Fibroblast of the conjunctiva (primary cell): ENCODE measurements around the gene ADAMTSL1.
"Not testable (repeated sequence)": the region's sequence is repeated elsewhere in the genome, so short reads cannot be mapped to it uniquely, and the experiment has no call there.

ENCODE experiments used
- DNase-seq: peaks from one replicate; pipeline ENCODE4 v3.0.0-alpha.2; 2010; ENCODE audit warnings: low read depth

The ADAMTSL1 gene

DNA sequence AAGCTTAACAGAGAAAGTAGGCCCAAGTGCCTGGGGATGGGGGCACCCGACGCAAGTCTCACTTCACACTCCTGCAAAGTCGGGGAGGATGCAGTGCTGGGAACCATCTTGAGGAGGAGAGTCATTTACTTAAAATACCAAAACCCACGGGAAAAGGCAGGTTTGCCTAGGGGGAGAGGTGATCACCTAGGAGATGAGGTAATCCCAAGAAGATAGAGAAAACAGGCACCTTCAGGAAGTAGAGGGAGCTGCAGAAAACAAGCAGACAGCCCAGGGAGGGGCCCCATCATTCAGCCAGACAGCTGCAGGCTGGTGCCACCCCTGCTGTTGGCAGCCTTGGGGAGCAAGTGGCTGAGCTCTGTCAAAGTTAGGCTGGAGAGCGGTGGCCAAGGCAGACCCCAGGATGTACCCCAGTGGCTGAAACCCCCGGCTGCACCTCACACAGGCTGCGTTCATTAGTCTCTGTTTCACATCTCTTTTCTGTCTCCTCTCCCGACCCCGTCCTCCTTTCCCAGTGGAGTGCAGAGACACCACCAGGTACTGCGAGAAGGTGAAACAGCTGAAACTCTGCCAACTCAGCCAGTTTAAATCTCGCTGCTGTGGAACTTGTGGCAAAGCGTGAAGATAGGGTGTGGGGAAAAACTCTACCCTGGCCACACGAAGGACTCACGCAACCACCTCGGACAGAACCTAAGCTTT, 434.1 kb downstream of the ADAMTSL1 start:
- no peak for DNase-seq

DNA sequence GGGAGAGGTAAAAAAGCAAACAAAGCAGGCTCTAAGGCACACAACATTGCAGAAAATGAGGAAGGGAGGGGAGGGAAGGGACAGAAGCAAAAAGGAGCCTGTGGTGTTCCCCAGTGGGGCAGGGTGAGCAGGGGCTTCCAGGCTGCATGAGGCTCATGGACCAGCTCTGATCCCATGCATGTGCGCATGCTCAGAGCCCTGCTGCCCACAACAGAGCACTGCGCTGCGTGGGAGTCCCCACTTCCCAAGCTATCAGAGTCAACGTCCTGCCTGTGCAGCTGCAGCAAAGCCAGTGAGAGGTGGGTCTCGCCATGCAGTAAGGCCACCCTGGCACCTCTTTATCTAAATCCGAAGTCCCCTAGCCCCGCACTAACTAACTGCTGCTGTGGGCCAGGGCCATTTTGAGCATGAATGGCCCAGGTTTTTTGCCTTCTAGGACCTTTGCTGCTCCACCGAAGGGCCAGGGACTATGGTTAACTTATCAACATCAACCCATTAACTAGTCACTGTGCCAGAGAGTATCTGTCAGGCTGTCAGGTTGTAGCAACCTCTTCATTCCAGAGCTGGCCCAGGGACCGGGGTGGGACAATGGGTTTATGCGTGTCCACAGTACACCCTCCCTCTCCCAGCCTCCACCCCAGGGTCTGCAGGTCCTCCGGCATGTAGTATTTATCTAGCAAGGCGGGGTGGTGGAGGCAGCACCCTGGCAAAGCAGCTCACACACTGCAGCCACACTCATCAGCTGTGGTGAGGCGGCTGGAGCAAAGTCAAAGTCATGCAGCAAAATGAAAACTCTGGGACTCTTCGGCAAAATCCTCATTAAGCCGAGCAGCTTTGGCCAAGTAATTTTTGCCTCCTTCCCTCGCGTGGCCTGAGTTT, 435.4 kb downstream of the ADAMTSL1 start:
- DNase-seq: no peak

DNA sequence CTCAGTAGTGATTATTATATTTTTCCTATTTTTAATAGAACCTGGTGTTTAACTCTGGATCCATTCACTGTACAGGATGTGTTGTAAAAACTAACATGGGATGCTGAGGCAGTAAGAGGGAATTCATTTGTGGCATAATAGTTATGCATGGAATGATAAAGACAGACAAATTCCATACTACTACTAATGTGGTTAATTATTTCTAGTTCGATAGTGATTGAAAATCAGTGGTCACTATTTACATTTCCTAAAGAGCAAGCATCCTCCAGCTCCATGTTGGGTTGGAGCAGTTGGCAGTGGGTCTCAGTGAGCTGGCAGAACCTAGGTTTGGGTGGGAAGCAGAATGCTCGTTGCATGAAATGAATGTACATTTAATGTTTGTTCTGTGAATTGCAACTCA, 436.5 kb downstream of the ADAMTSL1 start:
- no peak for DNase-seq

DNA sequence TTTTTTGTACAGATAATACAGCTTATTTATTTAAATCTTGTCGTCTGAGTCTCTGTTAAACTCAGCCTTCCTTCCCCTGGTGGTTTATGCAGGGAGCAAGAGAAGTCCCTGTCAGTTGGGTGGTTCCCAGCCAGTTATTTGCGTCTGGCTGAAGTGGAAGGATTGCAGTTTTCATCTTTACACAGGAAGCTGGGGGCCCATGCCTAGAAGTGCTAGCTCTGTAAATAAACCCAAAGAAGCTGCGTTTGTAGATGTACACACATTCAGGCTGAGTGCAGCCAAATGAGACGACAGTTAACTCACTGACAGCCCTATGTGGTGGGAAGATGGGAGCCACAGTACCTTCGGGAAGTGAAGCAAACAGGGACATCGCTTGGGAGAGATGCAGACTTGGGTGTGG, 437.0 kb downstream of the ADAMTSL1 start:
- DNase-seq: no peak

DNA sequence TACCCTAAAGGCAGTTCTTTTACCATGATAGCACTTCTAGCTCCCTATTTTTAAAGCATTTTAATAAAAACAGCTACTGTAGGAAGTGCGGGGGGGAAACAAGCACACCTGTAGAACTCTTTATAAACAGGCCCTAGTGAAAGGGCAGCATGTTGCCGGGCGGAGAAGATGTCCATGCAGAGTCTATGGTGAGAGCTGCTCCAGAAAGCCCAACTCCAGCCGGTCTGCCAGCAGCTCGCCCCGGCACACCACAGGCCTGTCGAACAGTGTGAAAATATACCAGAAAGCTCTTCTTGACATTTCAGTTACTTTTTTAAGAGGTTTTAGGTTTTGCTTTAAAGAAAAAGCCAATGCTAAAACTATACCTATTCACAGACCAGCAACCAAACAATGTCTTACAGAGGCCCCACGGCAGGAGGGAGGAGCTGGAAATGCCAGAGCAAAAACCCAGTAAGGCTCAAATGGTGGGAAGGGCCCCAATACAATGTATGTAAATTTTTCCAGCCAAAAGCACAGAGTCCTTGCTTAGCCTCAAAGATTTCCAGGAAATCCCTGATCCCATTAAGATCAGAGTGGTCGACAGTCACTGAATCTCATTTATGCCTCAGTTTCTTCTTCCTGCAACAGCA, 437.9 kb downstream of the ADAMTSL1 start:
- no peak for DNase-seq

DNA sequence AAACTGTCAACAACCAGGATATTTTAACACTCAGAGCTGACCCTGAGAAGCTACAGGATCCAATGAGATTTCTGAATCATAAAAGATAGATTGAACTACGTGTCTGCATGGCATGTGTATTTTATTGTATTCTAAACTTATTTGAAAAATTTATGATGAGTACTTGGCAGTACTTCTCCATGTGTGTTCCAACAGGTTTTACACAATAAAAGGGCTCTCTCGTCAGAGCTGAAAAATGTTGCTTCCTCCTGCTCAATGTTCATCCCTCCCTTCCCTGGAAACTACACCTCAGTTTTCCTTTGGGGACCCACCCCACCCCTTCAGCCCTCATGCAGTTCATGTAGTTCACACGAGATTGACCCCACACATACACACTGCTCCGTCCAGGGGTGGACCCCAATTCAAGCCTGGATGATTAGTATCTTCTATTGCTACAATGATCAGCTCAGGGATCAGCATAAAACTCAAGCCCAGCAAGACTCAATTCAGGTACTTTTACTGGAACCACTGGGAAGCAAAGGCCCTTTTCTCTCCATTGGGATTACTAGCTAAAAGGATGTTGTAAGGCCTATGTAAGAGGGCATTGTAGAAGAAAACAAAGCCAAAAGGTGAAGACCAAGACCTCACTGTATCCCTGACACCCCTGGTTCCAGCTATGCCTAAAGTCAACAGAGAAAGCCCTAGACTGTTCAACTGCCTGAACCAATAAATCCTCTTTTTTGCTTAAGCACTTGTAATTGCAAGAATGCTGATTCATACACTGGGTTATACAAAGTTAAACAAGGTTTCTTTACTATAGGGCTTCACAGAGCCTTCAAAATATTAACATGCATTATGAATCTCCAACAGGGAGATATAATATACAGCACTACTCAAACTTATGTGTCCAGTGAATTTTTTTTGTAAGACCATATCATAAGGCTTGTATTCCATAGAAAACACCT, 446.5 kb downstream of the ADAMTSL1 start:
- DNase-seq: no peak

DNA sequence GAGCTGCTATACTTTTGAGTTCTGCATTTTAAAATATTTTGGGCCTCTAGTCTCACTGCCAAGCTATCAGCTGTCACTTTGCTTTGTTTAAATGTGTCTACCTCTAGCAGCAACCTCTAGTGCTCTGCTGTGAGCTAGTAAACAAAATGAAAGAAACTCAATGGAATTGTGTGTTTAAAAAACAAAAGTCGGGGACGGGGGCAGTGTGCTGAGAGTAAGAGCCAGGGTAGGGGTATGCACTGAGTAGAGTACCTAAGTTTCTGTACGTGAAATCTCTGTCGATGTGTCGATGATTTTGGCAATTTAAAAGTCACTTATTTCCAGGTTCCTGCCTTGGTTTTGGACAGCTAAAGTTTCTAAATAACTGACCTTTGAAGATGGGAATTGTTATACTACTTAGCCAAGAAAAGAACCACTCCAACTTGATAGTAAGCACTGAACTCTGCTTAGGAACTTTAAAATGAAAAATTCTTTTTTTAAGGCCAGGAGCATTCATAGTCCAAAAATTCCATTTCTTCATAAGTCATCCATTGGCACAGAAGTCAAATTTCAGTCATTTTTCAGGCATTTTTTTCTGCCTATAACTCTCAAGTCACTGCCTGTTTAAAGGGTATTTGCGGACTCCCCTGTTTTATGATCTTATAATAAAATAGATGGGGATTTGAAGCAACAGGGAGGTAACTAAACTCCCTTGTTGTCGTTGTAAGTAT, 447.6 kb downstream of the ADAMTSL1 start:
- DNase-seq: no peak

DNA sequence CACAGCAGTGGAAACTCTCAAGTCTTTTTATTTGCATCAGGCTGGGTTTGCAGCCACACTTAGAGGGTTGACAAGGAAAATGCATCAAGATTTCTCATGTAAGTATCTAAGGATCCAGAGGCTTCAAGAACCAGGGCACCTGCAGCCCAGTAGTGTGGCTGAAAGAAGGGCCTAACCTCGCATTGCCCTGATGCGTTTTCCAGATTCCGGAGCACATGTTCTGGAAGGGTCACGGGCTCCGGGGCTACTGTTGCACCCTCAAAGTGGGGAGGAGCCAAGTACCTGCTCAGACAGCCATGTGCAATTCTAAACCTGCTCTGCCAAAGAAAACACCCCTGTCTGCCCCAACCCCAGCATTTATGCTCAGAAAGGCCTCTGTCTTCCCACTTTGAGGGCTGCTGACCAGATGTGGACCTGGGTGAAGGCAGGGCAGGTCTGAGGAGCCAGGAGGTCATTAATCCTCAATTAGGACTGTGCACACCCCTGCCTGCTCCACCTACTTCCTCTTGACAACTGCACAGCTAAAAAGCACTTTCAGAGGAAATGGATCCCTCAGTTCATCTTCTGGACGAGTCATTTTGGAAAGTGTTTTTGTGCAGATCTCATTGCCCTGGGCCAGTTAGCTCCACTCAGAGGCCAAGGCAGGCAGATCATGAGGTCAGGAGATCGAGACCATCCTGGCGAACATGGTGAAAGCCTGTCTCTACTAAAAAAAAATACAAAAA, 448.4 kb downstream of the ADAMTSL1 start:
- DNase-seq: no peak

DNA sequence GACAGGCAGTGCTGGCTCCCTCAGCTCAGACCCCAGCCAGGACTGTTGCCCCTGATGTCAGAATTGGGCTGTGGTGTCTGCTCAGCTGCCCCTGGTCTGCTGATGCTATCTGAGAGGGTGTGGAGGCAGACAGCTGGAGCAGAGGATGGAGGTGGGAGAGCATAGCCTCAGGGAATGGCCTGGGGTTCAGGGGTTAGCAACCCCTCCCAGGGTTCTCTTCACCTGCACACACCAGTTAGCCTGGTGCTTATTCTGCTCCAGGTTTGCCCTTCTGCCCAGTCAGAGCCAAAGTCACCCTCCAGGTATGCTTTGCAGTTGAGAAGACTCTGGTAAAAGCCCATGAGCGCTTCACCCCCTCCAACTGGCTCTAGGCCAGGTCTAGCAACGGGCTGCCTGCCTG, 449.2 kb downstream of the ADAMTSL1 start:
- DNase-seq: no peak

DNA sequence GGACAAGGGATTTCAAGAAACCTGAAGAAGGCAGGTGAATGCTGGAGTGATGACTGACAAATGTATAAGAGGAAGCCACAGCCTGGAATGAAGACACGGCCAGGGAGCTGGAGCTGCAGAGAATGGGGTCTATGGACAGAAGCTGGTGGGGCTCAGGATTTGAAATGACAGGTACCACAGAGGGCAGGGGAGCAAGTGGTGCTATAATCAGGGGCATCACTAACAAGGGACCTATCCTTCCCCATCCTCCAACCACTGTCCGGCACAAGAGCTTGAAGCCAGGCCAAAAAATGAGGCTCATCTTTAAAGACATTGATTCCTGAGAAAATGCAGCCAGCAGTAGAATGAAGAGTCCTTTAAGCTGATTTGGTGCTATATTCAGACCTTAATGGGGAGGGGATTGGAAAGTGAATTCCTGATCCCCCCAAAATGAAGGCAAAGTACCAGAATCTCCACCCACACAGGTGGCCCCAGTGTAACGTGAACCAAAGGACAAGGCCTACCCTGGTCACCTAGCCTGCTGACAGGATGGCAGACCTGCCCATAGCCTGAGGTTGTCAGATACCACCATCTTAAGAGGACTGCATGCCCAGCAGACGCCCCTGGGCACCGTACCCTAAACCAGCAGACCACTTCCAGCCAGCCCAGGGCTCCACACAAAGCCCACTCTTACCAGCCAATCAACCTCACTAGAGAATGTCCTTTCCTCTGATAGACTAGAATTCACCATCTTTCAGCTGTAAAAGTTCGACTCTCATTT, 449.9 kb downstream of the ADAMTSL1 start:
- no peak for DNase-seq

DNA sequence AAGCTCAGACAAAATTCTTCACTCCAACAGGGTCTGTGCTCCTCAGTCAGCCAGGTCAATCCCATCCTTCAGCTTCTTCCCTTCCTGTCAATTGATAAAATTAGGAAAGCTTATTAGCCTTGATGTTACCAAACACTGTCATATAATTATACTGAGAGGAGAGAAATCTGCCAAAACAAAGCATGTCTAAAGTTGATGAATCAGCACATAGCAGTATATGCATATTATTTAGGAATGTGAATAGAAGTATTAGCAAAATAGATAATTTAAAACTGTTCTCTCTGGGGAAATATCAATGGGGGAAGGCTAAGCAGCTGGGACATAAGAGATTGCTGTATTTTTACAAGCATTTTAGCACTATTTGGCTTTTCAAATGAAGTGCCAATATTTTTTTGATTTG, 451.9 kb downstream of the ADAMTSL1 start:
- DNase-seq: no peak

DNA sequence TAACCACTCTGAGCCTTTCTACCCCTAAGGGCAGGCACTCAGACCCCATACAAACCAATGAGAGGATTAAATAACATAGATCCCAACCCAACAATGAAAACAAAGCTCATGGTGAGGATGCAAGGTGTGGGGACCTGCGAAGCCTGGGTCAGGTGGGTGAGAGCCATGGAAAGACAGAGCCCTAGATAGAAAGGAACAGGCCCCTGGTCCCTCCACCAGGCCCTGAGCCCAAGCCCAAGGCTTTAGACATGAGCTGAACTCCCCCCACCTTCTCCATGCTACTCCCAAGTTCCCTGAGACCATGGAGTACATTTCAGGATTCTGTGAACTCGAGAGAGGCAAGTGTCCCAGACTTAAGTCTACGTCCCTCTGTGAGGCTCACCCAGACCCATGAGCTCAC, 452.6 kb downstream of the ADAMTSL1 start:
- DNase-seq: no peak

DNA sequence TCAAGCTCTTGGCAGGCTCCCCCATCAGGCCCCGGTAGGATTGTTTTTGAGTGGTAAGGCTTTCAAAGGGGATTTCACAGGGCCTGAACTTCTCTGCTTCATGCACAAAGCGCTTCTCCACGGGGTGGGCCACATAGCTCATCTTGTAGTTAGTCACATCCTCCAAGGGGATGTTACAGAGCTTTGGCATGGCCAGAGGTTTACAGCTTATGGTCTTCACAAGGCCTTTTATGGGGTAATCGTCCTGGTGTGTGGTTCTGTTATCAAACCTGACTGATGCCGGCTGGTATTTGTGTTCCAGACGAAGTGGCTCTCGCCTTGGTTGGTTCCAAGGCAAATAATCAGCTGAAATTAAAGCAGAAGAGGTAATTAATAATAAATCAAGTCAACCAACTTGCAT, 454.8 kb downstream of the ADAMTSL1 start:
- no peak for DNase-seq

DNA sequence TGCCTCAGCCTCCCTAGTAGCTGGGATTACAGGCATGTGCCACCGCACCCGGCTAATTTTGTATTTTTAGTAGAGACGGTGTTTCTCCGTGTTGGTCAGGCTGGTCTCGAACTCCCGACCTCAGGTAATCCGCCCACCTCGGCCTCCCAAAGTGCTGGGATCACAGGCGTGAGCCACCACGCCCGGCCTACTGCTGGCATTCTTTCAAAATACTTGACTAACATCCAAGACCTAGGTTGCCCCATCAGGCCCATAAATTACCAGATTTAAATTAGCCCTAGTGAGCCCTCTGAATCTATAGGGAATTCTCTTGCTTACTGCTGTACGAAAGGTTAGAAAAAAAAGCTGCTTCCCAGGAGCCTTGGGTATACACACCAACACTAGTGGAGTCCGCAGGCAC, 456.7 kb downstream of the ADAMTSL1 start:
- DNase-seq: not testable (repeated sequence)

DNA sequence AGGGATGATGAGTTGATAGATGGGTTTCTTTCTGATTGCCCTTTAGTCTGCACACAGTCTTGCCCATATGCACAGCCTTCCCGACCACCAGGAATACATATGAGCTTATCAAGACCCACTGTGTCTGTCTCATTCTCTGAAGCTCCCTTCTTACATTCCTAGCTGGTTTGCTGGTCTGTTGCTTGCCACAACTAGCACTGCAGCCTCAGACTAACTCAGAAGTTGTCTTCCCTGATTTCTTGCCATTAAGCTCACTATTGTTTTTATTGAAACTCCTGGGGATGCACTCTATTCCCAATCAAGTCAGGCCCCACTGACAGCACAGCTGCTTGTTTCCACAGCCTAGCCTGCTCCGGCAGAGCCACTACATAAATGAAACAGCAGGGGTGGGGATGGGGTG, 461.6 kb downstream of the ADAMTSL1 start:
- no peak for DNase-seq

DNA sequence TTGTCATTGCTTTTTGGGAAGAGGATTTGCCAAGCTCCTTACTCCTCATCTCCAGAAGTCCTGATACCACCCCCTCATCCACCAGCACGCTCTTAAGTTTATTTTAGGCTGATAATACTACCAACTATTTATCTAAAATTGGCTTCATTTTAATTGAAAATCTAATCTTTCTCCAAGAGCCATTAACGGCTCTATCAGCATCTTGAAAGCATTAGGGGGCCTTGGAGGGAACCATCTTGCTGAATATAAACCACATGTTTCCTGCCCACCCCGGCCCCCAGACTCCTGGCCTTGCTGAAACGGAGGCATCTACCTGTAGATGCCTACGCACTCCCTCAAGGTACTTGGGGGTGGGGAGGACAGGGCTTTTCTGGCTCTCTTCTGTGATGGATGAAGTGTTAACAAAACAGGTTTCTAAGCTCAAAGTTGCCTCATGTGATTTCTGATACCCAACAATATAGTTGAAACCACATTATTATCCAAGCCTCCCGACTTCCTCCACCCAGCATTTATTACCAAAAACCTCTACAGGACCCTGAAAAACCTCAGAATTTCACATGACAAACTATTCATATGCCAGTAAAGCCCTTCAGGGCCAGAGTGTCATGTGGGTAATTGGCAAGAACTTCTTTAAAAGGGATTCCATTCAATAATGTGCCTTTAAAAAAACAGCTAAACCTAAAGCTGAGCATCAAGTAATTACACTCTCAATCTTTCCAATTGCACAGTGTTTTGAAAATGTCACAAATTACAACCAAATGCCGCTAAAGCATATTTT, 462.3 kb downstream of the ADAMTSL1 start:
- DNase-seq: no peak

DNA sequence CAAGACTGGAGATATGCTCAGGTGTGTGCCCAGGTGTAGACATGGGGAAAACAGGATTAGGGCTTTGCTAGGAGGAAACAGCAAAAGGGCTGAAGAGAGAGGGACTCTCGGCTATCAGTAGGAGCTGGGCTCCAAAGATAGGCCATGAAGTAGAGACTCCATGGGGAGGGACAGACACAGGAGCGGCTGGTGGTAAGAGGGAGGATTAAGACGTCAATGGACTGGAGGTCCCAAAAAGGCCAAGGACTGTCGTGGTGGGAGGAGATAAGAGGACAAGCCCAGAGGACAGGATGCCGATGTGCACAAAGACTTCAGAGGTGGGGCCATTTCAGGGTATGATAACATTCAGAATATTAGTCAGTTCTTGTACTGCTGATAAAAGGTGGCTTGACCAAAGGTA, 466.0 kb downstream of the ADAMTSL1 start:
- no peak for DNase-seq

DNA sequence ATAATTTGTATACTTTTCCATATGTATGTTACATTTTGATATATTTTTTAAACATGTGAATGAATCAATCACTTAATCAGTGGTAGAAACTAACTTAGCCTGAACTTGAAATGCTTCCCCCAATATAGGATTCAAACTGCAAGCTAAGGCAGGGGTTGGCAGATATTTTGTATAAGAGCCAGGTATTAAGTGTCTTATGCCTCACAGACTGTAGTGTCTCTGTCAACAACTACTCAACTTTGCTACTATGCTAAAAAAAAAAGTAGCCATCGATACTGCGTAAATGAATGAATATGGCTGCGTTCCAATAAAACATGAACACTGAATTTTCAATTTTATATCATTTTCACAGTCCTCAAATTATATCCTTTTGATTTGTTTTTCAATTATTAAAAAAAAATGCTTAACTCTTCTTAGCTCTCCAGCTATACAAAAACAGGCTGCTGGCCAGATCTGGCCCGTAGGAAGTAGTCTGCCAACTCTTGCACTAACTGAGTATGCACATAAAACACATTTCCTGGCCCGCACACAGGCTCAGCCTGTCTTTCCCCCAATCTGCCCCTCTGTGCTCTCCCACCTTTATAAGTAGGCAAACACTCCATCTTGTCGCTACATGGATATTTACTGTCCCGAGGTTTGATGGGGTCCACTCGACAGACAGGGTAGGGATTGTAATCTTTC, 467.2 kb downstream of the ADAMTSL1 start:
- DNase-seq: no peak
